DMS114 treated with DMSO at 0.1 percent for 48 hours (cell line): ENCODE data around the gene CHERP.
"Not testable (repeated sequence)": the region's sequence is repeated elsewhere in the genome, so short reads cannot be mapped to it uniquely, and the experiment has no call there.

Experiments used
- DNase-seq: peaks from one replicate; lab custom pipeline; 2025; ENCODE audit not compliant: unreplicated experiment; lab: John Stamatoyannopoulos, UW

Gene CHERP

DNA sequence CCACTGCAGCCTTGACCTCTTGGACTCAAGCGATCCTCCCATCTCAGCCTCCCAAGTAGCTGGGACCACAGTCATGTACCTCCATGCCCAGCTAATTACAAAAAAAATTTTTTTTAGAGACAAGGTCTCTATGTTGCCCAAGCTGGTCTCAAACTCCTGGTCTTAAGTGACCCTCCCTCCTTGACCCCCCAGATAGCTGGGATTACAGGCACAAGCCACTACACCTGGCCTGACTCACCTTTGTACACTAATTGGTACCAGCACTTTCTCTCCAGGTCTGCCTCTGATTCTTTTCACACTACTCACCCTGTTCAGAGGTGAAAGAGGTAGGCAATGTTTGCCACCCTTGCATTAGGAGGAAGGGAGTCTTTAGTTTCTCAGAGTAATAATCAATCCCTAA, 64.9 kb downstream of the CHERP start:
- no peak for DNase-seq

- DNase-seq, result no peak
Observed at GRCh38 chr19:16476401-16476800, 65.8 kb downstream of the CHERP start.

GRCh38 chr19:16473875-16474392, 68.3 kb downstream of the CHERP start:
- DNase-seq, result no peak

GRCh38 chr19:16472992-16473391, 69.2 kb downstream of the CHERP start:
- DNase-seq, result no peak

DNA sequence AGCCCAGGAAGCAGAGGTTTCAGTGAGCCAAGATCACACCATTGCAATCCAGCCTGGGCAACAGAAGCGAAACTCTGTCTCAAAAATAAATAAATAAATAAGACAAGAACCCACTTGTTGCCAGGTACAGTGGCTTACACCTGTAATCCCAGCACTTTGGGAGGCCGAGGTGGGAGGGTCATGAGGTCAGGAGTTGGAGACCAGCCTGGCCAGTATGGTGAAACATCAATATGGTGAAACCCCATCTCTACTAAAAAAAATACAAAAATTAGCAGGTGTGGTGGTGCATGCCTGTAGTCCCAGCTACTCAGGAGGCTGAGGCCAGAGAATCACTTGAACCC, 69.7 kb downstream of the CHERP start:
- DNase-seq, result not testable (repeated sequence)

DNA sequence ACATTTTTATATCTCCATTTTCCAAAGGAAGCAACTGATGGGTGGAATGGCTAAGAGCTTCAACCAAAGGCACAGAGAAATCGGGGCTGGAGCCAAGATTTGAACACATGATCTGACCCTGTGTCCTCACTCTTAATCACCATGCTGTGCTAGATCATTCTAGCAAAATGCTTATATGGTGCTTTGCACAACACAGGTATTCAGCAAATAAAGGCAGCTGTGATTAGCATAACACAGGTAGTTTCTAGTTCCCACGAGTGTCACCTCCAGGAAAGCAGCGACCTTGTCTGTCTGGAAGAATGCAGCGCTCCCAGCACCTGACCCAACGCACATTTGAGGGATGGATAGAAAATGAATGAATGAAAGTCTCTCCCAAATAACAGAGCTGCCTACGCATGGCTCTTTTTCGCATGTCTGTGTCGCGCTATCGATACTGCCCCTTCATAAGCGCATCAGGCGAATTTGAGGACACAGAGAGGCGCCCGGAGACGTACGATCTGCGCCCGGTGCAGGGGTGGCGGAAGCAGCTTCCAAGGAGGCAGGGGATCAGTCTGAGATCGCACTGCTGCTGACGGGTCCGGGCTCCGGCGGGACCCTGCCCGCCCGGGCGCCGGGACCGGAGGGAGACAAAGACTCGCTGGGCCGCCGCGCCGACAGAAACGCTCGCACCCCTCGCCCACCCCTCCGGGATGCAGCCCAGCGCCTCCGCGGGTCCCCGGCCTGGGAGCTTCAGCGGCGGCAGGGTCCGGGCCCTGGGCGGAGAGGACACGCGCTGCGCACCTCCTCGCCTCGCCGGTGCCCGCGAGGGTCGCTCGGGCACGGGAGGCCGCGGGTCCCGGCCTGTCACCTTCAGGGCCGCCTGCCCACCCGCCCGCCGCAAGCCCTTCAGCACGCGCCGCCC, 71.1 kb downstream of the CHERP start:
- DNase-seq, result no peak

DNA sequence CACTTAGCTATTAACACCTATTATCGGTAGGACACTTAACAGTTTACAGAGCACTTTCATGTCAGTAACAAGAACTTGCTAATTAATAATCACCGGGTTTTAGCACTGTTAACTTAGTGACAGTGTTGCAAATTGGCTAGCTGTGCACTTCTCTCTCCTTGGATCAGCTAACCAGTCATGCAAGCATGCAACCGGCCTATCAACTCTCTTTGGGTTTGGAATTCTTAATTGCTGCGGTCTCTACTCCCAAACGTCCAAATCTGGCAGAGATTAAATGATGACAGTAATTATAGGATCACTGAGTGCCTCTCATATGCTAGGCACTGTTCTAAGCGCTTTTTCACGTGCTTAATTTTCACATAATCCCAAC, 71.7 kb downstream of the CHERP start:
- DNase-seq, result no peak
